Thyroid gland (tissue), 4 donors: ENCODE data around the gene ARHGAP22. TPM values are rescaled to one million over a fixed set of nuclear protein-coding genes. Genes with fewer than 3 reads are reported as not detected.

Experiments
- DNase-seq, 2 donors: peaks; one replicate each; pipeline ENCODE4 v3.0.0-alpha.2; 2019
- H3K27ac ChIP-seq, 3 donors: fragments of 200-600 bp; sonication (generic); 1 replicate in 2 of 3; 2 replicates in 1 of 3; pipeline ENCODE4 v1.5.1; 2016 to 2019; ENCODE audit warnings: mild to moderate bottlenecking in 1 of 3, moderate library complexity in 1 of 3
- H3K27me3 ChIP-seq: fragments of 200-600 bp; sonication (generic); one replicate; pipeline ENCODE4 v1.5.1; 2019
- H3K36me3 ChIP-seq, 2 donors: fragments of 200-600 bp; sonication (generic); one replicate each; pipeline ENCODE4 v1.5.1; 2016 to 2019
- H3K4me1 ChIP-seq, 2 donors: fragments of 200-600 bp; sonication (generic); one replicate each; pipeline ENCODE4 v1.5.1; 2017 to 2019
- H3K4me3 ChIP-seq, 3 donors: fragments of 200-600 bp; sonication (generic); replicated peaks in 1 of 3; 1 replicate in 2 of 3; 2 replicates in 1 of 3; pipeline ENCODE4 v1.5.1; 2016; ENCODE audit warnings: mild to moderate bottlenecking in 1 of 3
- H3K9me3 ChIP-seq: fragments of 200-600 bp; sonication (generic); one replicate; pipeline ENCODE4 v1.5.1; 2017
- CTCF ChIP-seq, 6 experiments: fragments of 200-600 bp in 3 of 6; fragments of 450-650 bp in 3 of 6; sonication (generic) in 3 of 6; IDR thresholded peaks; one replicate each; pipeline ENCODE4 v1.5.1; 2016 to 2019; ENCODE audit warnings: antibody characterized with exemption in 6 of 6, mild to moderate bottlenecking in 2 of 6, inconsistent platforms in 1 of 6, moderate library complexity in 1 of 6
- POLR2A ChIP-seq, 2 donors: fragments of 450-650 bp; IDR thresholded peaks; one replicate each; pipeline ENCODE4 v1.6.1; 2017; ENCODE audit warnings: antibody characterized with exemption in 2 of 2, mild to moderate bottlenecking in 2 of 2, moderate library complexity in 1 of 2
- WGBS, 2 donors: methylation state at CpG; one replicate each; pipeline ENCODE4 v1.1.5; 2017; 5-methylcytosine and 5-hydroxymethylcytosine counted together
- intact Hi-C: fragments of 100-400 bp; cut with DNase I; formaldehyde crosslinking; loops from one replicate; pipeline ENCODE4 v1.15.1; 2023
- total RNA-seq, 4 donors: library from RNA; depleted of rRNA; stranded (reverse); fragments of >200 nt; gene quantifications; one replicate each; pipeline ENCODE4 v1.2.3, GENCODE V29; 2016

ARHGAP22 gene
- total RNA-seq, 4 donors from 2014 or later, result 3.4 to 29.5 (median 19.1) TPM

- 88 to 91% methylated on average over 1 of the region's 1 CpG for WGBS, 2 donors
- intact Hi-C loops, result no loop called here
- no peaks in the 10 kb centered on the region for H3K36me3 ChIP-seq
- DNase-seq, result no peak
- H3K4me3 ChIP-seq, result no peak overlapping the region
- no peak overlapping the region for H3K27ac ChIP-seq
- no peaks in the 10 kb centered on the region for H3K9me3 ChIP-seq
- TF ChIP-seq CTCF (IDR thresholded peaks at IDR 0.05) (no peak), POLR2A (IDR thresholded peaks at IDR 0.05) (no peak)
- peaks cover 15 to 19% of the 10 kb centered on the region in 2 donors for H3K4me1 ChIP-seq
- no peaks in the 10 kb centered on the region for H3K27me3 ChIP-seq
These were observed 90.0 kb downstream of the ARHGAP22 start for GRCh38 chr10:48514916-48515315.

DNA sequence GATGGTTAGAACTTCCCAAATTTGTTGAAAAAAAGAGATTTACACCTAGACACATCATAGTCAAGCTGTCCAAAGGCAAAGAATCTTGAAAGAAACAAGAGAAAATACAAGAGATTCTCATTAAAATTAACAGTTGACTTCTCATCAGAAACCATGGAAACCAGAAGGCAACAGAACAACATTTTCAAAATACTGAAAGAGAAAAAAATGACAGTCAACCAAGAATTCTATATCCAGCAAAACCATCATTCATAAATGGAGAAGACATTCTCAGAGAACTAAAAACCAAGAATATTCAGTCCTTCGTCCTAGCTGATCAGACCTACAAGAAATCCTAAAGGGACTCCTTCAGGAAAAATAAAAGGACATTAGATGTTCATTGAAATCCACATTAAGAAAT lies 90.6 kb downstream of the ARHGAP22 start:
- no peak for DNase-seq
- Histone ChIP-seq H3K27me3 (no peaks in the 10 kb centered on the region), H3K9me3 (no peaks in the 10 kb centered on the region), H3K27ac (no peak overlapping the region), H3K36me3 (no peaks in the 10 kb centered on the region), H3K4me3 (no peak overlapping the region), H3K4me1 (peaks cover 15 to 25% of the 10 kb centered on the region in 2 donors)
- intact Hi-C loops, result no loop called here
- WGBS, 2 donors, result 90 to 96% methylated on average over 1 of the region's 1 CpG
- TF ChIP-seq POLR2A (IDR thresholded peaks at IDR 0.05) (no peak), CTCF (IDR thresholded peaks at IDR 0.05) (no peak)

GRCh38 chr10:48512861-48513260 lies 92.0 kb downstream of the ARHGAP22 start:
- no peak for DNase-seq
- peaks cover 25 to 39% of the 10 kb centered on the region in 2 donors for H3K4me1 ChIP-seq
- H3K4me3 ChIP-seq, result no peak overlapping the region
- peak overlapping the region; percentile 38 to 70 (median 57) for H3K27ac ChIP-seq
- H3K27me3 ChIP-seq, result no peaks in the 10 kb centered on the region
- H3K36me3 ChIP-seq, result no peaks in the 10 kb centered on the region
- no peak for TF ChIP-seq CTCF (IDR thresholded peaks at IDR 0.05)
- no peak for TF ChIP-seq POLR2A (IDR thresholded peaks at IDR 0.05)
- 83 to 87% methylated on average over 2 of the region's 2 CpGs for WGBS, 2 donors
- no peaks in the 10 kb centered on the region for H3K9me3 ChIP-seq
- intact Hi-C loops, result no loop called here

GRCh38 chr10:48511875-48512231 lies 93.0 kb downstream of the ARHGAP22 start:
- Histone ChIP-seq H3K27me3 (no peaks in the 10 kb centered on the region), H3K36me3 (no peaks in the 10 kb centered on the region), H3K4me1 (peaks cover 25 to 43% of the 10 kb centered on the region in 2 donors), H3K4me3 (no peak overlapping the region), H3K9me3 (no peaks in the 10 kb centered on the region), H3K27ac (peak overlapping the region; percentile 38 to 70 (median 57))
- no peak for TF ChIP-seq POLR2A (IDR thresholded peaks at IDR 0.05)
- no peak for TF ChIP-seq CTCF (IDR thresholded peaks at IDR 0.05)
- DNase-seq, result peak; percentile 76 to 78
- intact Hi-C loops, result no loop called here
- WGBS, 2 donors, result 20% methylated on average over 1 of the region's 1 CpG; no CpG with 5 or more reads in 1 of the 2 donors

- no peaks in the 10 kb centered on the region for H3K36me3 ChIP-seq
- intact Hi-C loops, result no loop called here
- WGBS, 2 donors, result 76 to 82% methylated on average over 6 to 11 of the region's 13 CpGs
- no peak overlapping the region for H3K4me3 ChIP-seq
- no peaks in the 10 kb centered on the region for H3K27me3 ChIP-seq
- DNase-seq, result no peak
- H3K9me3 ChIP-seq, result no peaks in the 10 kb centered on the region
- TF ChIP-seq CTCF (IDR thresholded peaks at IDR 0.05), result no peak
- TF ChIP-seq POLR2A (IDR thresholded peaks at IDR 0.05), result no peak
- peaks cover 25 to 43% of the 10 kb centered on the region in 2 donors for H3K4me1 ChIP-seq
- peak overlapping the region; percentile 38 to 70 (median 57) for H3K27ac ChIP-seq
These were observed 93.6 kb downstream of the ARHGAP22 start for GRCh38 chr10:48511066-48511874.
